HG03521 (cell line): ENCODE data around the gene C10orf143.
"Not testable (repeated sequence)": the region's sequence is repeated elsewhere in the genome, so short reads cannot be mapped to it uniquely, and the experiment has no call there.

Experiments
- ATAC-seq: cut with Tn5 transposase; IDR thresholded peaks from one replicate; pipeline ENCODE4 v1.9.1; 2021; ENCODE audit warnings: mild to moderate bottlenecking, moderate library complexity; ENCODE audit not compliant: unreplicated experiment

Gene C10orf143

GRCh38 chr10:130038019-130038555 lies 72.5 kb downstream of the C10orf143 start:
- no peak for ATAC-seq

GRCh38 chr10:130037169-130037661 lies 73.4 kb downstream of the C10orf143 start:
- no peak for ATAC-seq

- ATAC-seq = no peak
These were observed 74.1 kb downstream of the C10orf143 start for GRCh38 chr10:130036296-130037065.

- ATAC-seq = no peak
These were observed 81.4 kb downstream of the C10orf143 start for GRCh38 chr10:130029209-130029608.

GRCh38 chr10:130028465-130028819 lies 82.2 kb downstream of the C10orf143 start:
- ATAC-seq = no peak

GRCh38 chr10:130027716-130028464 lies 82.7 kb downstream of the C10orf143 start:
- ATAC-seq = no peak

- no peak for ATAC-seq
These were observed 83.8 kb downstream of the C10orf143 start for GRCh38 chr10:130026670-130027456.

GRCh38 chr10:130025811-130026485 lies 84.7 kb downstream of the C10orf143 start:
- no peak for ATAC-seq

GRCh38 chr10:130025326-130025725 lies 85.3 kb downstream of the C10orf143 start:
- no peak for ATAC-seq

- no peak for ATAC-seq
These were observed 85.8 kb downstream of the C10orf143 start for GRCh38 chr10:130024779-130025325.

- ATAC-seq = not testable (repeated sequence)
These were observed 86.3 kb downstream of the C10orf143 start for GRCh38 chr10:130024326-130024725.

- no peak for ATAC-seq
These were observed 87.0 kb downstream of the C10orf143 start for GRCh38 chr10:130023454-130024230.

GRCh38 chr10:130022511-130023299 lies 87.9 kb downstream of the C10orf143 start:
- ATAC-seq = no peak

GRCh38 chr10:130022086-130022485 lies 88.5 kb downstream of the C10orf143 start:
- ATAC-seq = no peak

- no peak for ATAC-seq
These were observed 89.2 kb downstream of the C10orf143 start for GRCh38 chr10:130021383-130021950.

GRCh38 chr10:130020651-130021382 lies 89.8 kb downstream of the C10orf143 start:
- ATAC-seq = no peak

- ATAC-seq = no peak
These were observed 91.9 kb downstream of the C10orf143 start for GRCh38 chr10:130018730-130019185.
